ENCODE measurements around the gene NRIP1.
"Not testable (repeated sequence)": the region's sequence is repeated elsewhere in the genome, so short reads cannot be mapped to it uniquely, and the experiment has no call there.

The NRIP1 gene

DNA sequence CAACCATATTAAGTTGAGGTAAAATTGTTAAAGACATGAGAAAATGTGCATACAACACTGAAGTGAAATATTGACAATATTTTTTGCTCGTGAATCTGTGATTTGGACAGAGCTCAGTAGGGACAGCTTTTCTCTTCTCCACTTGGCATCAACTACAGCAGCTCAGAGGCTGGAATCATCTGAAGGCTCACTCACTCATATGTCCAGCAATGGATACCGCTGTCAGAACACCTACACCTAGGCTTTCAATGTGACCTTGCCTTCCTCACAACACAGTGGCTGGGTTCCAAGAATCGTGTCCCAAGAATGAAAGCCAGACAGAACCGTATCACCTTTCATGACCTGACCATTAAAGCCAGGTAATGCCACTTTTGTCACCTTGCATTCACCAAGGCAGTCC is 115.2 kb downstream of the NRIP1 start:
- Histone ChIP-seq H3K27me3 (ENCODE audit: low read depth) (no peaks in the 10 kb centered on the region), H3K4me1 (no peaks in the 10 kb centered on the region), H3K36me3 (replicated peaks) (no peaks in the 10 kb centered on the region), H3K9me3 (no peaks in the 10 kb centered on the region), H3K4me3 (no peak overlapping the region)
- no peak for DNase-seq (ENCODE audit: low spot score in 2 of 2)
- in situ Hi-C loops (cut with MboI; ENCODE audit: low sequenced_read_pairs) = no loop called here

DNA sequence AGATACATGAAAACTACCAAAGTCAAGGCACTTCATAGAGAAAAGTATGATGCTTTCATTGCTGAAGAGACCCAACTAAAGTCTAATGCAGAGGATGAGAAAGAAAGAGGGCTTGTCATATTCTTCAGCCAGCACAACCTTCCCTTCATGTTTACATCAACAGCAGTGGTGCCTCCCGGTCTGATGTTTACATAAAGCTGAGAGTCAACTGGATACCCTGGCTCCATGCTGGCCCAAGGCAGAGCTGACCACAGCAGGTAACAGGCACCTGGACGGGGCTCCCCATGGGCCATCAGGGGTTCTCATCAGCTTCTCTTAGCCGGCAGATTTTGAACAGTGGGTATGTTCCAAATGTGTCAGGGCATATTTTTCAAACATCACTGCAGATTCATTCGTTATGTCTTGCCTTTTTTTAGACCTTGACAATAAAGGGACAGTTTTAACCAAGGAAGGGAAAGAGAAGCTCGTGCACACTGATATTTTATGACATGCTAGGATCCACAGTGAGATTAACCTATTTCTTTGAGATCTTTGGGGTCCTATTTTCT is 117.1 kb downstream of the NRIP1 start:
- Histone ChIP-seq H3K36me3 (replicated peaks) (no peaks in the 10 kb centered on the region), H3K9me3 (no peaks in the 10 kb centered on the region)
- in situ Hi-C loops (cut with MboI; ENCODE audit: low sequenced_read_pairs) = no loop called here

DNA sequence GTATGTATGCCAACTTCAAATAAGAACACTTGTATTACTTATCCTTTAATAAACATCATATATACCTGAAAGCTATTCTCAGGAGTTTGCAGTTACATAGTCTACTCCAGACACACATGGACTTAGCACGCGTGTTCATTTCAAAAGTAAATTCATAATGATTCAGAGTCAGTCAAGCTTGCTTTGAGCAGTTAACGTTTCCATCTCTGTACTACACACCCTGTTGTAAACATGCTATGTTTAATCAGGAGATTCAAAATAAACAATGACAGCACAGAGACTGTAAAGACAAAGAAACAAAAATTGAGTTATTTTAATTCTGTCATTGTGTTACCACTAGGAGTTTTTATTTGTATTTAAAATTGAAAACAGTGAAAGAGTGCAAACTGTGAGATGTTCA is 119.6 kb downstream of the NRIP1 start:
- DNase-seq (ENCODE audit: low spot score in 2 of 2) = no peak
- in situ Hi-C loops (cut with MboI; ENCODE audit: low sequenced_read_pairs) = no loop called here
- no peak overlapping the region for H3K4me3 ChIP-seq
- no peaks in the 10 kb centered on the region for H3K36me3 ChIP-seq (replicated peaks)
- H3K27me3 ChIP-seq (ENCODE audit: low read depth) = no peaks in the 10 kb centered on the region
- no peaks in the 10 kb centered on the region for H3K4me1 ChIP-seq
- no peaks in the 10 kb centered on the region for H3K9me3 ChIP-seq

More for the DNA sequence above, 117.1 kb downstream of the NRIP1 start:
- H3K4me3 ChIP-seq = no peak overlapping the region
- H3K27me3 ChIP-seq (ENCODE audit: low read depth) = no peaks in the 10 kb centered on the region
- no peaks in the 10 kb centered on the region for H3K4me1 ChIP-seq
- no peak for DNase-seq (ENCODE audit: low spot score in 2 of 2)

DNA sequence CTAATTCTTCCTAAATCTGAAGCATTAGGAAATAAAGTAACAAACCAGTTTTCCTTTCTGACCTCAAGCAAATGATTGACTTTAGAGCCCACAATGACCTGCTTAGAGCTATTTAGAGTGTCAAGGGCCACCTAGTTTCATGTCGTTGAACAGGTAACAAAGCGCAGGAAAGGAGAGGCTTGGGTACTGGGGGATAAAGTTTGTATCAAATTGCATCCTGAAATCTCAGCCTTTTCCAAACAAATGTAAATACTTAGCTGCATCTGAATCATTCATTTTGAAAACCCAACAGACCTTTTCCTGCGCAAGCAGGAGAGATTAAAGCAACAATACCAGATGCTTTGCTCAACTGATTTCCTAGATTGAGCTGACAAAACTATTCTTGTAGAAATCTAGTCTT is 121.2 kb downstream of the NRIP1 start:
- Histone ChIP-seq H3K36me3 (replicated peaks) (no peaks in the 10 kb centered on the region), H3K4me1 (no peaks in the 10 kb centered on the region), H3K27me3 (ENCODE audit: low read depth) (no peaks in the 10 kb centered on the region), H3K4me3 (no peak overlapping the region), H3K9me3 (no peaks in the 10 kb centered on the region)
- in situ Hi-C loops (cut with MboI; ENCODE audit: low sequenced_read_pairs) = no loop called here
- DNase-seq (ENCODE audit: low spot score in 2 of 2) = no peak

GRCh38 chr21:14942801-14943490 is 121.9 kb downstream of the NRIP1 start:
- H3K27me3 ChIP-seq (ENCODE audit: low read depth) = no peaks in the 10 kb centered on the region
- in situ Hi-C loops (cut with MboI; ENCODE audit: low sequenced_read_pairs) = no loop called here
- DNase-seq (ENCODE audit: low spot score in 2 of 2) = no peak

DNA sequence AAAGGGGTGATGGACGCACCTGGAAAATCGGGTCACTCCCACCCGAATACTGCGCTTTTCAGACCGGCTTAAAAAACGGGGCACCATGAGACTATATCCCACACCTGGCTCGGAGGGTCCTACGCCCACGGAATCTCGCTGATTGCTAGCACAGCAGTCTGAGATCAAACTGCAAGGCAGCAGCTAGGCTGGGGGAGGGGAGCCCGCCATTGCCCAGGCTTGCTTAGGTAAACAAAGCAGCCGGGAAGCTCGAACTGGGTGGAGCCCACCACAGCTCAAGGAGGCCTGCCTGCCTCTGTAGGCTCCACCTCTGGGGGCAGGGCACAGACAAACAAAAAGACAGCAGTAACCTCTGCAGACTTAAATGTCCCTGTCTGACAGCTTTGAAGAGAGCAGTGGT is 137.5 kb downstream of the NRIP1 start:
- H3K27me3 ChIP-seq (ENCODE audit: low read depth); H3K4me1 ChIP-seq; H3K4me3 ChIP-seq; H3K36me3 ChIP-seq (replicated peaks); in situ Hi-C loops (cut with MboI; ENCODE audit: low sequenced_read_pairs); DNase-seq (ENCODE audit: low spot score in 2 of 2); H3K9me3 ChIP-seq: not testable (repeated sequence)

More at GRCh38 chr21:14942801-14943490, 121.9 kb downstream of the NRIP1 start:
- Histone ChIP-seq H3K4me1 (no peaks in the 10 kb centered on the region), H3K4me3 (no peak overlapping the region), H3K36me3 (replicated peaks) (no peaks in the 10 kb centered on the region), H3K9me3 (no peaks in the 10 kb centered on the region)

GRCh38 chr21:14926186-14926585 is 138.6 kb downstream of the NRIP1 start:
- no peaks in the 10 kb centered on the region for H3K4me1 ChIP-seq
- H3K9me3 ChIP-seq = no peaks in the 10 kb centered on the region
- H3K27me3 ChIP-seq (ENCODE audit: low read depth) = no peaks in the 10 kb centered on the region
- H3K36me3 ChIP-seq (replicated peaks) = no peaks in the 10 kb centered on the region
- no peak for DNase-seq (ENCODE audit: low spot score in 2 of 2)
- no peak overlapping the region for H3K4me3 ChIP-seq
- in situ Hi-C loops (cut with MboI; ENCODE audit: low sequenced_read_pairs) = no loop called here

DNA sequence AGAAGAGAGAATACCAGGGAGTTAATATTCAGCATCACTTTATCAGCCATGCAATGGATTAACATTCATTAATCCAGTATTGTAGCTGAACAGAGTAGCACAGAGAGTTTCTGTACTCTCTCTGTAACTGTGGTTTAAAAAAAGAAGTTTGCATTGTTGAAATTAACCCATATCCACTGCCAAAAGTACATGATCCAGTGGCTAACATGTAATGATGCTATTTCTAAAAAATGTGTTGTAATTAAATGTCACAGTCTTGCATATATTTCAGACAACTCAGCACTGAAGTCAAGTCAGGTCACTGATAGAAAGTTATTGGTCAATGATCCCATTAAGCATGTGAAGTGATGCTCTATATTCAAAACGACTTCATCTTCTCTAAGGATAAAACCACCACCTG is 141.3 kb downstream of the NRIP1 start:
- Histone ChIP-seq H3K4me1 (no peaks in the 10 kb centered on the region), H3K36me3 (replicated peaks) (no peaks in the 10 kb centered on the region), H3K27me3 (ENCODE audit: low read depth) (no peaks in the 10 kb centered on the region), H3K9me3 (no peaks in the 10 kb centered on the region), H3K4me3 (no peak overlapping the region)
- no peak for DNase-seq (ENCODE audit: low spot score in 2 of 2)
- in situ Hi-C loops (cut with MboI; ENCODE audit: low sequenced_read_pairs) = no loop called here

DNA sequence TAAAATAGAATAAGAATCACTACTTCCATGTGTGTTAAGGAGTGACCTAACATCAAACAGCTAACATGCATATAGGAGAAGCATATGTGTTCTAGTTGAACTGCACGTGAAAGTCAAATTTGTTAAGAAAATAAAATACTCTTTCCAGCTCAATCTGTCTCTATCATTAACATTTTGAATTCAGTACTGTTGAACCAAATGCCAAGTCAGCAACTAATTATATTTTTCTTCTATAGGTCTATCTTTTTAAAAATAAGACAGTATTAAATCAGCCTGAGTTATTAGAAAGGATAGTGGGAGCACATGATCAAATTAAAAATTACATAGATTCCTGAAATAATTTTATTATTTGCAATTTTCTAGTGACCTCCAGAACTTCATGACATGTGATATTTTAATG is 141.8 kb downstream of the NRIP1 start:
- H3K27me3 ChIP-seq (ENCODE audit: low read depth) = no peaks in the 10 kb centered on the region
- H3K36me3 ChIP-seq (replicated peaks) = no peaks in the 10 kb centered on the region
- H3K9me3 ChIP-seq = no peaks in the 10 kb centered on the region
- DNase-seq (ENCODE audit: low spot score in 2 of 2) = no peak
- H3K4me3 ChIP-seq = no peak overlapping the region
- in situ Hi-C loops (cut with MboI; ENCODE audit: low sequenced_read_pairs) = no loop called here
- no peaks in the 10 kb centered on the region for H3K4me1 ChIP-seq

DNA sequence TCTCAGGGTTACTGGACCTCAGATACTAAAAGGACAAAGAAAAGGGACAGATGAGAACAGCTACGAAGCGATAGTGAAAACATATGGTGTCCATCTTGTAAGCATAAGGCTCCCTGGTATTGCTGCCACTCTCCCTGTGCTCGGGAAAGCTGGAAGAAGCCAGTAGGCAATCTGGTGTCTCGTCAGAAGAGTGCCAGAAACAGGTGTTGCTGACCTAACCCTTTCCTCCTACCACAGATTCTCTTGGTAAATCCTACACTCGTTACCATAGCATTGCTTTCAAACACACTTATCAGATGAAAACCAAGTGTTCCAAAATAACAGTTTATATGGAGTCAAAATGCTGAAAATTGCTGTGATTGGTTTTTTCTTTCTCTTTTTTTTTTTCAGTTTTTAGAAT is 146.3 kb downstream of the NRIP1 start:
- no peaks in the 10 kb centered on the region for H3K9me3 ChIP-seq
- no peaks in the 10 kb centered on the region for H3K36me3 ChIP-seq (replicated peaks)
- H3K4me1 ChIP-seq = peaks cover 22% of the 10 kb centered on the region
- DNase-seq (ENCODE audit: low spot score in 2 of 2) = no peak
- no peak overlapping the region for H3K4me3 ChIP-seq
- H3K27me3 ChIP-seq (ENCODE audit: low read depth) = no peaks in the 10 kb centered on the region
- in situ Hi-C loops (cut with MboI; ENCODE audit: low sequenced_read_pairs) = no loop called here

- in situ Hi-C loops (cut with MboI; ENCODE audit: low sequenced_read_pairs) = no loop called here
- Histone ChIP-seq H3K36me3 (replicated peaks) (no peaks in the 10 kb centered on the region), H3K9me3 (no peaks in the 10 kb centered on the region), H3K4me3 (no peak overlapping the region), H3K4me1 (peaks cover 22% of the 10 kb centered on the region), H3K27me3 (ENCODE audit: low read depth) (no peaks in the 10 kb centered on the region)
- no peak for DNase-seq (ENCODE audit: low spot score in 2 of 2)
Measured at GRCh38 chr21:14917762-14918161, 147.0 kb downstream of the NRIP1 start.

- no peaks in the 10 kb centered on the region for H3K36me3 ChIP-seq (replicated peaks)
- H3K9me3 ChIP-seq = no peaks in the 10 kb centered on the region
- in situ Hi-C loops (cut with MboI; ENCODE audit: low sequenced_read_pairs) = no loop called here
- no peaks in the 10 kb centered on the region for H3K27me3 ChIP-seq (ENCODE audit: low read depth)
- H3K4me1 ChIP-seq = peaks cover 22% of the 10 kb centered on the region
- H3K4me3 ChIP-seq = no peak overlapping the region
- DNase-seq (ENCODE audit: low spot score in 2 of 2) = peak; percentile 45 to 81
Measured at GRCh38 chr21:14916676-14917141, 148.1 kb downstream of the NRIP1 start.

DNA sequence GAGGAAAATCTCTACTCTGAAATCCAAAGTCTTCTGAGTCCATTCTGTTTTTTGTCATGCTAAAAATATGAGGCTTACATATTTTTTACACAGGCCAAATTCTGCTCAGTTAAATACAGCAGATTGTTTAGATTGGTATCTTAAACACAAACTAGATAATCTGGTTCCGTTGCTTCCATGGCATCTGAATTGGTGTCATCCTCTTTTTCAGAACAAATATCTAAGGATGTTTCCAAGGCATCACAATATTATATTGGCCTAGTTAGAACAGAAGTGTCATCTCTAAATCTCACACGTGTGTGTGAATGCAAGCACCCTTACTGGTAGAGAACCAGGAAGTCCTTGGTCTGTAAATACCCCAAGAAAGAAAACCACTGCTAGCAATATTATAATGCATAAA is 151.2 kb downstream of the NRIP1 start:
- peaks cover 22% of the 10 kb centered on the region for H3K4me1 ChIP-seq
- in situ Hi-C loops (cut with MboI; ENCODE audit: low sequenced_read_pairs) = no loop called here
- no peak overlapping the region for H3K4me3 ChIP-seq

DNA sequence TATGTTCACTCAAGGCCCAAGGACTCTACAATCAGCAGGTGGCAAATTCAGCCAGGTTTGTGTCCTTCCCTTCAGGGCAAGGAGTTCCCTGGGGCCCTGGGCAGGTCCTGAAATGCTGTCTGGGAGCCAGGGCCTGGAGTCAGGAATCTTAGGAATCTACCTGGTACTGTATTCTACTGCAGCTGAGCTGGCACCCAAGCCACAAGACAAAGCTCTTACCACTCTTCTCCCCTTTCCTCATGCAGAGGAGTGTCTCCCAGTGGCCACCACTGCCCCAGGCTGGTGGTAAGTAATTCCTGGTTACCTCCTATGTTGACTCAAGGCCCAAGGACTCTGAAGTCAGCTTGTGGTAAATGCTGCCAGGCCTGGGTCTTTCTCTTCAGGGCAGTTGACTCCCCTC is 153.4 kb downstream of the NRIP1 start:
- H3K4me3 ChIP-seq = no peak overlapping the region
- H3K36me3 ChIP-seq (replicated peaks) = no peaks in the 10 kb centered on the region
- H3K4me1 ChIP-seq = peaks cover 11% of the 10 kb centered on the region
- no peak for DNase-seq (ENCODE audit: low spot score in 2 of 2)
- H3K9me3 ChIP-seq = no peaks in the 10 kb centered on the region
- no peaks in the 10 kb centered on the region for H3K27me3 ChIP-seq (ENCODE audit: low read depth)
- in situ Hi-C loops (cut with MboI; ENCODE audit: low sequenced_read_pairs) = no loop called here

More for the DNA sequence above, 151.2 kb downstream of the NRIP1 start:
- no peaks in the 10 kb centered on the region for H3K36me3 ChIP-seq (replicated peaks)
- no peaks in the 10 kb centered on the region for H3K9me3 ChIP-seq
- H3K27me3 ChIP-seq (ENCODE audit: low read depth) = no peaks in the 10 kb centered on the region
- no peak for DNase-seq (ENCODE audit: low spot score in 2 of 2)

Measured in HAP-1 (cell line).